ENCODE measurements around the gene RHBG. TPM values are rescaled to one million over a fixed set of nuclear protein-coding genes. Genes with fewer than 3 reads are reported as not detected.

The RHBG gene
- total RNA-seq, 1 donor from 2014 or later: 2.1 TPM

- DNase-seq: no peak
Measured at GRCh38 chr1:156409439-156409838, 40.4 kb downstream of the RHBG start.

GRCh38 chr1:156410238-156410637, 41.2 kb downstream of the RHBG start:
- DNase-seq: no peak

GRCh38 chr1:156410740-156411139, 41.7 kb downstream of the RHBG start:
- no peak for DNase-seq

GRCh38 chr1:156412653-156413321, 43.8 kb downstream of the RHBG start:
- DNase-seq: no peak

GRCh38 chr1:156413391-156414246, 44.6 kb downstream of the RHBG start:
- no peak for DNase-seq

- DNase-seq: no peak
Measured at GRCh38 chr1:156414461-156415064, 45.6 kb downstream of the RHBG start.

GRCh38 chr1:156416993-156417392, 48.0 kb downstream of the RHBG start:
- no peak for DNase-seq

- no peak for DNase-seq
Measured at GRCh38 chr1:156417401-156418020, 48.5 kb downstream of the RHBG start.

- no peak for DNase-seq
Measured at GRCh38 chr1:156418416-156419070, 49.5 kb downstream of the RHBG start.

- DNase-seq: no peak
Measured at GRCh38 chr1:156419854-156420204, 50.8 kb downstream of the RHBG start.

- DNase-seq: no peak
Measured at GRCh38 chr1:156420205-156421061, 51.4 kb downstream of the RHBG start.

GRCh38 chr1:156421062-156421938, 52.3 kb downstream of the RHBG start:
- peak; percentile 46 for DNase-seq

- no peak for DNase-seq
Measured at GRCh38 chr1:156421939-156422601, 53.1 kb downstream of the RHBG start.

GRCh38 chr1:156422602-156423091, 53.6 kb downstream of the RHBG start:
- DNase-seq: no peak

- DNase-seq: no peak
Measured at GRCh38 chr1:156423422-156424352, 54.7 kb downstream of the RHBG start.

GRCh38 chr1:156424806-156425432, 55.9 kb downstream of the RHBG start:
- no peak for DNase-seq

GRCh38 chr1:156425943-156426342, 56.9 kb downstream of the RHBG start:
- no peak for DNase-seq

GRCh38 chr1:156427957-156428356, 58.9 kb downstream of the RHBG start:
- DNase-seq: no peak

Data from skin of body (tissue), 2 donors.